HepG2 (cell line): ENCODE data around the gene SHISA6. TPM values are rescaled to one million over a fixed set of nuclear protein-coding genes. Genes with fewer than 3 reads are reported as not detected.
A peak's percentile ranks its signal among the peaks of the same experiment; 100 is the strongest.

Experiments used
- ATAC-seq: fragments of 200-7000 bp; cut with Tn5 transposase; 3 replicates; pipeline ENCODE4 v1.9.1; 2020; ENCODE audit warnings: mild to moderate bottlenecking, moderate library complexity
- BruUV-seq: library from RNA; stranded (reverse); fragments of 400-500 nt; replicated peaks from 2 replicates; lab custom pipeline; 2021; lab: Mats Ljungman, UMichigan
- CTCF ChIA-PET: fragments of 300-600 bp; formaldehyde crosslinking; extraction: SDS; loops from one replicate; lab custom pipeline; 2021; ENCODE audit warnings: low total read pairs, inconsistent platforms, low intra/inter-chr PET ratio; lab: Yijun Ruan, JAX
- POLR2A ChIA-PET: fragments of 350-600 bp; sonication (Branson Sonifier 250); formaldehyde crosslinking; loops from one replicate; lab custom pipeline; 2020; ENCODE audit warnings: antibody characterized with exemption, inconsistent platforms; lab: Yijun Ruan, JAX
- DNase-seq: peaks from one replicate; pipeline ENCODE4 v3.0.0-alpha.2; 2015; ENCODE audit warnings: low spot score
- FAIRE-seq: peaks from 3 replicates; lab custom pipeline; 2011; peaks lifted over from hg19 to GRCh38; lab: Jason Lieb, UNC
- H2AFZ ChIP-seq: one replicate; pipeline ENCODE4 v1.6.1; 2011; ENCODE audit warnings: low read length, inconsistent platforms
- H3K27ac ChIP-seq: fragments of 300-600 bp; 3 replicates; pipeline ENCODE4 v1.8.0; 2011; ENCODE audit warnings: mixed run types, mild to moderate bottlenecking, mixed read lengths, low read length, inconsistent platforms; ENCODE audit not compliant: insufficient read depth; ENCODE audit errors: extremely low read length
- H3K27me3 ChIP-seq, 2 experiments: fragments of 200-600 bp in 1 of 2; 2 replicates in 1 of 2; 3 replicates in 1 of 2; pipeline versions ENCODE4 v1.6.0 to v1.8.0; 2011; ENCODE audit warnings: low read length in 2 of 2, mild to moderate bottlenecking in 2 of 2, moderate library complexity in 2 of 2, inconsistent platforms in 1 of 2; ENCODE audit not compliant: insufficient read depth in 2 of 2, control insufficient read depth in 1 of 2
- H3K36me3 ChIP-seq, 2 experiments: fragments of 200-600 bp in 1 of 2; replicated peaks in 1 of 2; 2 replicates in 1 of 2; 3 replicates in 1 of 2; pipeline versions ENCODE4 v1.5.1 to v1.8.0; 2011; ENCODE audit warnings: low read length in 2 of 2, inconsistent platforms in 1 of 2; ENCODE audit not compliant: insufficient read depth in 2 of 2, control insufficient read depth in 1 of 2
- H3K4me1 ChIP-seq: 2 replicates; pipeline ENCODE4 v1.5.1; 2012; ENCODE audit warnings: low read length, inconsistent platforms; ENCODE audit not compliant: insufficient read depth
- H3K4me2 ChIP-seq: 2 replicates; pipeline ENCODE4 v1.6.0; 2011; ENCODE audit warnings: low read depth, low read length, inconsistent platforms
- H3K4me3 ChIP-seq, 3 experiments: fragments of 200-600 bp in 1 of 3; sonication (generic), shearing (Covaris generic) in 1 of 3; replicated peaks in 1 of 3; 2 replicates each; pipeline ENCODE4 v1.5.1; 2011 to 2016; ENCODE audit warnings: low read length in 3 of 3, inconsistent platforms in 2 of 3, low read depth in 2 of 3, mild to moderate bottlenecking in 2 of 3, control low read depth in 1 of 3, mixed read lengths in 1 of 3; ENCODE audit not compliant: insufficient read depth in 1 of 3
- H3K79me2 ChIP-seq: one replicate; pipeline ENCODE4 v1.6.1; 2011; ENCODE audit warnings: low read length, inconsistent platforms; ENCODE audit not compliant: insufficient read depth
- H3K9ac ChIP-seq: 2 replicates; pipeline ENCODE4 v1.6.0; 2011; ENCODE audit warnings: mild to moderate bottlenecking, low read depth, low read length, inconsistent platforms; ENCODE audit not compliant: insufficient read depth
- H3K9me3 ChIP-seq: 2 replicates; pipeline ENCODE4 v1.5.1; 2012; ENCODE audit warnings: mild to moderate bottlenecking, low read length
- H4K20me1 ChIP-seq: 2 replicates; pipeline ENCODE4 v1.6.0; 2011; ENCODE audit warnings: inconsistent platforms, mild to moderate bottlenecking, low read length, moderate library complexity; ENCODE audit not compliant: insufficient read depth
- EED ChIP-seq: sonication (generic); formaldehyde crosslinking; IDR thresholded peaks from 2 replicates; pipeline ENCODE4 v1.5.0; 2020; ENCODE audit warnings: mild to moderate bottlenecking, missing genetic modification reagents
- FOXA1 ChIP-seq, 2 experiments: fragments of 450-650 bp in 1 of 2; sonication (generic) in 1 of 2; formaldehyde crosslinking in 1 of 2; IDR thresholded peaks; 2 replicates each; pipeline versions ENCODE4 v1.4.0 to v1.6.1; 2016 to 2020; ENCODE audit warnings: missing genetic modification reagents in 1 of 2
- JUNB ChIP-seq: sonication (generic); formaldehyde crosslinking; IDR thresholded peaks from 2 replicates; pipeline ENCODE4 v1.8.0; 2022; ENCODE audit warnings: missing genetic modification reagents, mild to moderate bottlenecking, borderline replicate concordance
- MIER3 ChIP-seq: IDR thresholded peaks from 2 replicates; pipeline ENCODE4 v1.6.1; 2016; ENCODE audit warnings: missing compliant biosample characterization, borderline replicate concordance
- NAIF1 ChIP-seq: sonication (generic); formaldehyde crosslinking; IDR thresholded peaks from 2 replicates; pipeline ENCODE4 v1.5.0; 2020; ENCODE audit warnings: mild to moderate bottlenecking, missing genetic modification reagents, borderline replicate concordance
- SALL1 ChIP-seq: sonication (generic); formaldehyde crosslinking; IDR thresholded peaks from 2 replicates; pipeline ENCODE4 v1.8.0; 2022; ENCODE audit warnings: mild to moderate bottlenecking, missing genetic modification reagents
- SAP130 ChIP-seq: IDR thresholded peaks from 2 replicates; pipeline ENCODE4 v1.6.1; 2016; ENCODE audit warnings: low read depth
- SP140L ChIP-seq: sonication (generic); formaldehyde crosslinking; IDR thresholded peaks from 2 replicates; pipeline ENCODE4 v1.4.0; 2020; ENCODE audit warnings: missing genetic modification reagents, borderline replicate concordance
- ZNF160 ChIP-seq: sonication (generic); formaldehyde crosslinking; IDR thresholded peaks from 2 replicates; pipeline ENCODE4 v1.8.0; 2022; ENCODE audit warnings: mild to moderate bottlenecking, inconsistent platforms, missing genetic modification reagents
- ZNF180 ChIP-seq: sonication (generic); formaldehyde crosslinking; IDR thresholded peaks from 2 replicates; pipeline ENCODE4 v1.4.0; 2020; ENCODE audit warnings: low read depth, missing genetic modification reagents, borderline replicate concordance
- ZNF225 ChIP-seq: sonication (generic); formaldehyde crosslinking; IDR thresholded peaks from 2 replicates; pipeline ENCODE4 v1.4.0; 2020; ENCODE audit warnings: mild to moderate bottlenecking, missing genetic modification reagents
- ZNF24 ChIP-seq: fragments of 450-650 bp; IDR thresholded peaks from 2 replicates; pipeline ENCODE4 v1.6.1; 2017; ENCODE audit warnings: antibody characterized with exemption, mild to moderate bottlenecking
- ZNF337 ChIP-seq: sonication (generic); formaldehyde crosslinking; IDR thresholded peaks from 2 replicates; pipeline ENCODE4 v1.5.1; 2020; ENCODE audit warnings: missing genetic modification reagents, low read depth, mild to moderate bottlenecking, borderline replicate concordance
- ZNF562 ChIP-seq: sonication (generic); formaldehyde crosslinking; IDR thresholded peaks from 2 replicates; pipeline ENCODE4 v1.8.0; 2022; ENCODE audit warnings: missing genetic modification reagents, borderline replicate concordance
- ZNF782 ChIP-seq: sonication (generic); formaldehyde crosslinking; IDR thresholded peaks from 2 replicates; pipeline ENCODE4 v1.4.0; 2020; ENCODE audit warnings: missing genetic modification reagents, mild to moderate bottlenecking, borderline replicate concordance
- ZNF891 ChIP-seq: sonication (generic); formaldehyde crosslinking; IDR thresholded peaks from 2 replicates; pipeline ENCODE4 v1.5.0; 2020; ENCODE audit warnings: mild to moderate bottlenecking, missing genetic modification reagents
- ZSCAN22 ChIP-seq: sonication (generic); formaldehyde crosslinking; IDR thresholded peaks from 2 replicates; pipeline ENCODE4 v1.4.0; 2020; ENCODE audit warnings: mild to moderate bottlenecking, missing genetic modification reagents
- WGBS: methylation state at CpG from one replicate; pipeline ENCODE4 v1.1.6; 2017; ENCODE audit warnings: low lambda C conversion rate; 5-methylcytosine and 5-hydroxymethylcytosine counted together
- in situ Hi-C: cut with HindIII; loops from 2 replicates; pipeline ENCODE4 v1.10.0; 2017; ENCODE audit warnings: low pct_unique_long_range_greater_than_20kb; ENCODE audit not compliant: extremely low pct_ligation_motif_present
- intact Hi-C: fragments of 100-400 bp; cut with micrococcal nuclease; formaldehyde crosslinking; loops from one replicate; pipeline ENCODE4 v1.10.0; 2022; ENCODE audit not compliant: unreplicated experiment
- polyA plus RNA-seq, 8 experiments: library from polyadenylated mRNA; depleted of rRNA in 3 of 8; stranded (reverse) in 7 of 8; unstranded in 1 of 8; fragments of >200 nt; fragmentation: Illumina TruSeq in 4 of 8; extraction: Trizol in 4 of 8; gene quantifications; 2 replicates each; pipeline versions ENCODE4 v1.2.1 to v1.2.3, GENCODE V29; 2011 to 2016; ENCODE audit warnings: low read depth in 4 of 8, missing spikeins in 1 of 8, mixed read lengths in 1 of 8; ENCODE audit not compliant: insufficient read depth in 1 of 8
- total RNA-seq, 5 experiments: library from RNA; depleted of rRNA; stranded (reverse); fragments of >200 nt; fragmentation: Illumina TruSeq; extraction: Trizol; gene quantifications; 2 replicates each; pipeline ENCODE4 v1.2.3, GENCODE V29; 2016; ENCODE audit warnings: low read depth in 1 of 5
- TF ChIP-seq, protein P1 (sequence below): sonication (generic); formaldehyde crosslinking; IDR thresholded peaks from 2 replicates; pipeline ENCODE4 v1.4.0; 2020; ENCODE audit warnings: missing genetic modification reagents
- TF ChIP-seq, protein P2 (sequence below): sonication (generic); formaldehyde crosslinking; conservative IDR thresholded peaks from 2 replicates; pipeline ENCODE4 v1.4.0; 2020; ENCODE audit warnings: missing genetic modification reagents
- TF ChIP-seq, protein P3 (sequence below): IDR thresholded peaks from 2 replicates; pipeline ENCODE4 v1.6.1; 2012; ENCODE audit warnings: low read depth, low read length, improper control_type of control experiment

The SHISA6 gene
- total and polyA plus RNA-seq, 2 of the 13 experiments (the other 11 are each of a cell fraction or from before 2014, with no cell fraction given), result not detected

DNA sequence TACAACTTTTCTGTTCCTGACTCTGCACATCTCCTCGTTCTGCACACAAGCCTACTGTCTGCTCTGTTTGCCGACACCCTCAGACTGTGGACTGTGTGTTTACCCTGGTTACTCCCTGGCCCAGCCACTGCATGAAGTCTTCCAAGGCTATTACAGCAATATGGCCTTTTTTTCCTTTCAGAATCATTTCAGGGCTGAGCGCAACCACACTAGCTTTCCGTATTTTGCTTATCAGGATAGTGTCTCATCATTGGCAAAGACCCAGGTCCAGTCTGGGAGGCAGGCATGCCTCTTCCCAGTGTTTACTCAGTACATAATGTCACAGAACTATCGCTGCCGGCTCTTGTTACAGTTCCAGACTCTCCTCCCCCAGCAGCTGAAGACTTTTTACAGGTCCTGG lies 367.4 kb downstream of the SHISA6 start:
- Histone ChIP-seq H4K20me1 (no peaks in the 10 kb centered on the region; the same call in 1 of the 2 replicates), H3K79me2 (no peaks in the 10 kb centered on the region), H3K9ac (no peak overlapping the region), H3K4me3 (0 out of 6 replicates have a peak overlapping the region, but pooled peaks of 1 of the 3 experiments have one; percentile 10), H3K27ac (peak overlapping the region; percentile 2), H3K27me3 (peaks cover 0 to 29% of the 10 kb centered on the region in 2 experiments; a peak in 3 of 5 replicates), H2AFZ (no peak overlapping the region), H3K4me1 (peaks cover 19% of the 10 kb centered on the region), H3K36me3 (no peaks in the 10 kb centered on the region), H3K4me2 (peak overlapping the region; percentile 45), H3K9me3 (no peaks in the 10 kb centered on the region)
- intact Hi-C loops, result no loop called here
- in situ Hi-C loops, result no loop called here
- BruUV-seq, result no TSS peak
- FAIRE-seq (peak; percentile 98), ATAC-seq (peak; percentile 98), DNase-seq (peak; percentile 85)
- ChIA-PET POLR2A (no interaction called here), CTCF (no interaction called here)
- 0% methylated on average over 6 of the region's 6 CpGs for WGBS
- TF ChIP-seq ZNF160 (CRISPR knock-in tag), result no peak
- TF ChIP-seq ZNF782 (CRISPR knock-in tag), result no peak
- TF ChIP-seq SP140L (CRISPR knock-in tag), result no peak
- TF ChIP-seq FOXA1 (IDR thresholded peaks at IDR 0.05), result no peak
- TF ChIP-seq FOXA1 (CRISPR knock-in tag; IDR thresholded peaks at IDR 0.05), result peak; percentile 88
- peak; percentile 99 for TF ChIP-seq NAIF1 (CRISPR knock-in tag)
- TF ChIP-seq JUNB (CRISPR knock-in tag), result no peak
- TF ChIP-seq, protein P1, sequence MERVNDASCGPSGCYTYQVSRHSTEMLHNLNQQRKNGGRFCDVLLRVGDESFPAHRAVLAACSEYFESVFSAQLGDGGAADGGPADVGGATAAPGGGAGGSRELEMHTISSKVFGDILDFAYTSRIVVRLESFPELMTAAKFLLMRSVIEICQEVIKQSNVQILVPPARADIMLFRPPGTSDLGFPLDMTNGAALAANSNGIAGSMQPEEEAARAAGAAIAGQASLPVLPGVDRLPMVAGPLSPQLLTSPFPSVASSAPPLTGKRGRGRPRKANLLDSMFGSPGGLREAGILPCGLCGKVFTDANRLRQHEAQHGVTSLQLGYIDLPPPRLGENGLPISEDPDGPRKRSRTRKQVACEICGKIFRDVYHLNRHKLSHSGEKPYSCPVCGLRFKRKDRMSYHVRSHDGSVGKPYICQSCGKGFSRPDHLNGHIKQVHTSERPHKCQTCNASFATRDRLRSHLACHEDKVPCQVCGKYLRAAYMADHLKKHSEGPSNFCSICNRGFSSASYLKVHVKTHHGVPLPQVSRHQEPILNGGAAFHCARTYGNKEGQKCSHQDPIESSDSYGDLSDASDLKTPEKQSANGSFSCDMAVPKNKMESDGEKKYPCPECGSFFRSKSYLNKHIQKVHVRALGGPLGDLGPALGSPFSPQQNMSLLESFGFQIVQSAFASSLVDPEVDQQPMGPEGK (CRISPR knock-in tag), result peak; percentile 19; the same call in 1 of the 2 replicates
- no peak for TF ChIP-seq ZNF562 (CRISPR knock-in tag)
- TF ChIP-seq, protein P2, sequence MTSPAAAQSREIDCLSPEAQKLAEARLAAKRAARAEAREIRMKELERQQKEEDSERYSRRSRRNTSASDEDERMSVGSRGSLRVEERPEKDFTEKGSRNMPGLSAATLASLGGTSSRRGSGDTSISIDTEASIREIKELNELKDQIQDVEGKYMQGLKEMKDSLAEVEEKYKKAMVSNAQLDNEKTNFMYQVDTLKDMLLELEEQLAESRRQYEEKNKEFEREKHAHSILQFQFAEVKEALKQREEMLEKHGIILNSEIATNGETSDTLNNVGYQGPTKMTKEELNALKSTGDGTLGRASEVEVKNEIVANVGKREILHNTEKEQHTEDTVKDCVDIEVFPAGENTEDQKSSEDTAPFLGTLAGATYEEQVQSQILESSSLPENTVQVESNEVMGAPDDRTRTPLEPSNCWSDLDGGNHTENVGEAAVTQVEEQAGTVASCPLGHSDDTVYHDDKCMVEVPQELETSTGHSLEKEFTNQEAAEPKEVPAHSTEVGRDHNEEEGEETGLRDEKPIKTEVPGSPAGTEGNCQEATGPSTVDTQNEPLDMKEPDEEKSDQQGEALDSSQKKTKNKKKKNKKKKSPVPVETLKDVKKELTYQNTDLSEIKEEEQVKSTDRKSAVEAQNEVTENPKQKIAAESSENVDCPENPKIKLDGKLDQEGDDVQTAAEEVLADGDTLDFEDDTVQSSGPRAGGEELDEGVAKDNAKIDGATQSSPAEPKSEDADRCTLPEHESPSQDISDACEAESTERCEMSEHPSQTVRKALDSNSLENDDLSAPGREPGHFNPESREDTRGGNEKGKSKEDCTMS (CRISPR knock-in tag), result no peak
- no peak for TF ChIP-seq ZNF891 (CRISPR knock-in tag)
- no peak for TF ChIP-seq EED (CRISPR knock-in tag)
- peak; percentile 52 for TF ChIP-seq SAP130
- TF ChIP-seq MIER3 (CRISPR knock-in tag), result no peak
- TF ChIP-seq ZNF225 (CRISPR knock-in tag), result no peak
- TF ChIP-seq, protein P3, sequence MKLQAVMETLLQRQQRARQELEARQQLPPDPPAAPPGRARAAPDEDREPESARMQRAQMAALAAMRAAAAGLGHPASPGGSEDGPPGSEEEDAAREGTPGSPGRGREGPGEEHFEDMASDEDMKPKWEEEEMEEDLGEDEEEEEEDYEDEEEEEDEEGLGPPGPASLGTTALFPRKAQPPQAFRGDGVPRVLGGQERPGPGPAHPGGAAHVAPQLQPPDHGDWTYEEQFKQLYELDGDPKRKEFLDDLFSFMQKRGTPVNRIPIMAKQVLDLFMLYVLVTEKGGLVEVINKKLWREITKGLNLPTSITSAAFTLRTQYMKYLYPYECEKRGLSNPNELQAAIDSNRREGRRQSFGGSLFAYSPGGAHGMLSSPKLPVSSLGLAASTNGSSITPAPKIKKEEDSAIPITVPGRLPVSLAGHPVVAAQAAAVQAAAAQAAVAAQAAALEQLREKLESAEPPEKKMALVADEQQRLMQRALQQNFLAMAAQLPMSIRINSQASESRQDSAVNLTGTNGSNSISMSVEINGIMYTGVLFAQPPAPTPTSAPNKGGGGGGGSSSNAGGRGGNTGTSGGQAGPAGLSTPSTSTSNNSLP, result peak; percentile 78; the same call in 1 of the 2 replicates
- no peak for TF ChIP-seq ZNF180 (CRISPR knock-in tag)
- TF ChIP-seq ZSCAN22 (CRISPR knock-in tag), result peak; percentile 96
- no peak for TF ChIP-seq ZNF337 (CRISPR knock-in tag)
- no peak for TF ChIP-seq ZNF24
- TF ChIP-seq SALL1 (CRISPR knock-in tag), result peak; percentile 43
